ENCODE results near the gene EGLN3.

EGLN3 gene

GRCh38 chr14:33899723-33900341, 51.0 kb downstream of the EGLN3 start:
- H3K27ac Mint-ChIP-seq: no peak overlapping the region
- H3K4me3 Mint-ChIP-seq: no peak overlapping the region
- peaks cover 5% of the 10 kb centered on the region for H3K4me1 Mint-ChIP-seq (ENCODE audit: low read depth)
- H3K27me3 Mint-ChIP-seq: no peaks in the 10 kb centered on the region
- DNase-seq: no peak
- peaks cover 5% of the 10 kb centered on the region for H3K9me3 Mint-ChIP-seq
- H3K36me3 Mint-ChIP-seq (ENCODE audit: low read depth): no peaks in the 10 kb centered on the region

GRCh38 chr14:33897878-33898535, 52.9 kb downstream of the EGLN3 start:
- Mint-ChIP-seq H3K4me1 (ENCODE audit: low read depth) (peaks cover 5% of the 10 kb centered on the region), H3K36me3 (ENCODE audit: low read depth) (no peaks in the 10 kb centered on the region), H3K27ac (no peak overlapping the region), H3K9me3 (peaks cover 15% of the 10 kb centered on the region), H3K27me3 (no peaks in the 10 kb centered on the region), H3K4me3 (no peak overlapping the region)
- no peak for DNase-seq

- Mint-ChIP-seq H3K4me3 (no peak overlapping the region), H3K4me1 (ENCODE audit: low read depth) (no peaks in the 10 kb centered on the region), H3K36me3 (ENCODE audit: low read depth) (no peaks in the 10 kb centered on the region), H3K27ac (no peak overlapping the region), H3K9me3 (peaks cover 15% of the 10 kb centered on the region), H3K27me3 (no peaks in the 10 kb centered on the region)
- no peak for DNase-seq
Measured at GRCh38 chr14:33897382-33897781, 53.5 kb downstream of the EGLN3 start.

- DNase-seq: no peak
- H3K27ac Mint-ChIP-seq: no peak overlapping the region
- no peaks in the 10 kb centered on the region for H3K27me3 Mint-ChIP-seq
- no peaks in the 10 kb centered on the region for H3K36me3 Mint-ChIP-seq (ENCODE audit: low read depth)
- H3K4me1 Mint-ChIP-seq (ENCODE audit: low read depth): peaks cover 4% of the 10 kb centered on the region
- peaks cover 18% of the 10 kb centered on the region for H3K9me3 Mint-ChIP-seq
- no peak overlapping the region for H3K4me3 Mint-ChIP-seq
Measured at GRCh38 chr14:33894339-33894738, 56.5 kb downstream of the EGLN3 start.

- Mint-ChIP-seq H3K9me3 (peaks cover 22% of the 10 kb centered on the region), H3K4me1 (ENCODE audit: low read depth) (peaks cover 5% of the 10 kb centered on the region), H3K27me3 (no peaks in the 10 kb centered on the region), H3K4me3 (no peak overlapping the region), H3K27ac (no peak overlapping the region), H3K36me3 (ENCODE audit: low read depth) (no peaks in the 10 kb centered on the region)
- DNase-seq: no peak
Measured at GRCh38 chr14:33891700-33892099, 59.2 kb downstream of the EGLN3 start.

GRCh38 chr14:33884916-33885315, 66.0 kb downstream of the EGLN3 start:
- no peak overlapping the region for H3K27ac Mint-ChIP-seq
- H3K36me3 Mint-ChIP-seq (ENCODE audit: low read depth): no peaks in the 10 kb centered on the region
- no peak overlapping the region for H3K4me3 Mint-ChIP-seq
- H3K9me3 Mint-ChIP-seq: peaks cover 9% of the 10 kb centered on the region
- H3K27me3 Mint-ChIP-seq: no peaks in the 10 kb centered on the region
- no peak for DNase-seq
- peaks cover 3% of the 10 kb centered on the region for H3K4me1 Mint-ChIP-seq (ENCODE audit: low read depth)

GRCh38 chr14:33880330-33880729, 70.5 kb downstream of the EGLN3 start:
- DNase-seq: no peak
- Mint-ChIP-seq H3K4me3 (no peak overlapping the region), H3K36me3 (ENCODE audit: low read depth) (no peaks in the 10 kb centered on the region), H3K27ac (no peak overlapping the region), H3K9me3 (peaks cover 17% of the 10 kb centered on the region), H3K27me3 (no peaks in the 10 kb centered on the region), H3K4me1 (ENCODE audit: low read depth) (peaks cover 6% of the 10 kb centered on the region)

- H3K27ac Mint-ChIP-seq: no peak overlapping the region
- peaks cover 6% of the 10 kb centered on the region for H3K4me1 Mint-ChIP-seq (ENCODE audit: low read depth)
- DNase-seq: no peak
- H3K36me3 Mint-ChIP-seq (ENCODE audit: low read depth): no peaks in the 10 kb centered on the region
- no peak overlapping the region for H3K4me3 Mint-ChIP-seq
- H3K27me3 Mint-ChIP-seq: no peaks in the 10 kb centered on the region
- H3K9me3 Mint-ChIP-seq: peaks cover 18% of the 10 kb centered on the region
Measured at GRCh38 chr14:33879684-33880286, 71.1 kb downstream of the EGLN3 start.

GRCh38 chr14:33876274-33876673, 74.6 kb downstream of the EGLN3 start:
- Mint-ChIP-seq H3K4me3 (no peak overlapping the region), H3K27ac (no peak overlapping the region), H3K36me3 (ENCODE audit: low read depth) (peaks cover 2% of the 10 kb centered on the region), H3K4me1 (ENCODE audit: low read depth) (peaks cover 6% of the 10 kb centered on the region), H3K27me3 (no peaks in the 10 kb centered on the region), H3K9me3 (peaks cover 26% of the 10 kb centered on the region)
- no peak for DNase-seq

All from activated T-cell treated with anti-CD3 and anti-CD28 coated beads, Interleukin-2, amount 50 U/mL, for 24 hours (primary cell).